HCT116 (cell line): Measurements from ENCODE around the gene FIBP.

Experiments
- CEBPB ChIP-seq: IDR thresholded peaks from 2 replicates; pipeline ENCODE4 v1.6.1; 2012; ENCODE audit warnings: low read depth
- CTCF ChIP-seq, 3 experiments: fragments of 200-600 bp in 1 of 3; sonication (generic) in 1 of 3; IDR thresholded peaks in 2 of 3; conservative IDR thresholded peaks in 1 of 3; 2 replicates each; pipeline ENCODE4 v1.5.1; 2012 to 2017; ENCODE audit warnings: low read depth in 2 of 3, low read length in 2 of 3, antibody characterized with exemption in 1 of 3, borderline replicate concordance in 1 of 3, control low read depth in 1 of 3, mild to moderate bottlenecking in 1 of 3, mixed read lengths in 1 of 3, mixed run types in 1 of 3, moderate library complexity in 1 of 3; ENCODE audit not compliant: insufficient read depth in 1 of 3
- EGR1 ChIP-seq: IDR thresholded peaks from 2 replicates; pipeline ENCODE4 v1.6.1; 2012; ENCODE audit warnings: low read depth
- EZH2 ChIP-seq: fragments of 200-600 bp; sonication (generic); IDR thresholded peaks from 2 replicates; pipeline ENCODE4 v1.6.1; 2017; ENCODE audit warnings: antibody characterized with exemption, mixed run types
- EZH2phosphoT487 ChIP-seq: fragments of 200-600 bp; IDR thresholded peaks from 2 replicates; pipeline ENCODE4 v1.6.1; 2018; ENCODE audit warnings: antibody characterized with exemption, borderline replicate concordance
- JUND ChIP-seq: IDR thresholded peaks from 2 replicates; pipeline ENCODE4 v1.6.1; 2012
- POLR2A ChIP-seq: IDR thresholded peaks from 2 replicates; pipeline ENCODE4 v1.7.0; 2011; ENCODE audit warnings: borderline replicate concordance; ENCODE audit not compliant: insufficient read depth, insufficient read length; ENCODE audit errors: extremely low read depth
- POLR2AphosphoS5 ChIP-seq: IDR thresholded peaks from 2 replicates; pipeline ENCODE4 v1.6.1; 2011; ENCODE audit warnings: mild to moderate bottlenecking, low read depth, low read length, moderate library complexity
- SP1 ChIP-seq: IDR thresholded peaks from 2 replicates; pipeline ENCODE4 v1.6.1; 2012; ENCODE audit warnings: low read depth
- SRF ChIP-seq: IDR thresholded peaks from 2 replicates; pipeline ENCODE4 v1.6.1; 2012; ENCODE audit warnings: low read depth
- YY1 ChIP-seq: IDR thresholded peaks from 2 replicates; pipeline ENCODE4 v1.6.1; 2011; ENCODE audit warnings: low read length, low read depth, moderate library complexity, mild to moderate bottlenecking; ENCODE audit not compliant: insufficient replicate concordance; ENCODE audit errors: extremely low read depth
- ZNF274 ChIP-seq: fragments of 200-500 bp; sonication (Bioruptor generic); IDR thresholded peaks from 2 replicates; pipeline ENCODE4 v1.6.1; 2014; ENCODE audit warnings: mild to moderate bottlenecking, low read depth, low read length, inconsistent platforms

GRCh38 chr11:65851083-65851579, 37.1 kb downstream of the FIBP start:
- TF ChIP-seq CTCF (IDR thresholded peaks at IDR 0.05 in 2 of 3, conservative IDR thresholded peaks at IDR 0.05 in 1 of 3; ENCODE audit: borderline replicate concordance in 1 of 3, insufficient read depth in 1 of 3, low read depth in 2 of 3, low read length in 2 of 3) (peak in 2 of 3 experiments; percentile 83 to 87; a peak in 4 of 6 replicates), JUND (no peak), CEBPB (no peak), EZH2 (no peak), POLR2AphosphoS5 (peak; percentile 14; the same call in 1 of the 2 replicates), SP1 (no peak), SRF (no peak), EZH2phosphoT487 (no peak), ZNF274 (no peak), POLR2A (no peak), EGR1 (no peak), YY1 (no peak)
